HepG2 (cell line): ENCODE data around the gene PTPN18. TPM values are rescaled to one million over a fixed set of nuclear protein-coding genes. Genes with fewer than 3 reads are reported as not detected.
A peak's percentile ranks its signal among the peaks of the same experiment; 100 is the strongest.

Experiments
- CENPX ChIP-seq: sonication (generic); formaldehyde crosslinking; IDR thresholded peaks from 2 replicates; pipeline ENCODE4 v1.9.0; 2021; ENCODE audit warnings: mild to moderate bottlenecking, missing genetic modification reagents, moderate library complexity
- EP300 ChIP-seq, 3 experiments: sonication (generic) in 1 of 3; formaldehyde crosslinking in 1 of 3; IDR thresholded peaks; 2 replicates each; pipeline versions ENCODE4 v1.5.1 to v1.6.1; 2011 to 2020; ENCODE audit warnings: low read depth in 2 of 3, low read length in 2 of 3, borderline replicate concordance in 1 of 3, improper control_type of control experiment in 1 of 3, mild to moderate bottlenecking in 1 of 3, missing genetic modification reagents in 1 of 3, moderate library complexity in 1 of 3
- KLF16 ChIP-seq, 2 experiments: sonication (generic) in 1 of 2; formaldehyde crosslinking in 1 of 2; IDR thresholded peaks; 2 replicates each; pipeline versions ENCODE4 v1.6.1 to v1.8.0; 2016 to 2023; ENCODE audit warnings: missing genetic modification reagents in 2 of 2, missing compliant biosample characterization in 1 of 2
- SIX4 ChIP-seq: sonication (generic); formaldehyde crosslinking; IDR thresholded peaks from 2 replicates; pipeline ENCODE4 v1.4.0; 2020; ENCODE audit warnings: missing genetic modification reagents
- STAT6 ChIP-seq: sonication (generic); formaldehyde crosslinking; IDR thresholded peaks from 2 replicates; pipeline ENCODE4 v1.4.0; 2020; ENCODE audit warnings: missing genetic modification reagents, mild to moderate bottlenecking, borderline replicate concordance
- TBP ChIP-seq: sonication (generic); formaldehyde crosslinking; IDR thresholded peaks from 2 replicates; pipeline ENCODE4 v1.5.0; 2020; ENCODE audit warnings: missing genetic modification reagents
- U2AF2 ChIP-seq: fragments of 200-400 bp; formaldehyde crosslinking; IDR thresholded peaks from 2 replicates; pipeline ENCODE4 v1.6.1; 2017; ENCODE audit warnings: low read depth, mild to moderate bottlenecking, low read length
- ZBTB1 ChIP-seq: sonication (generic); formaldehyde crosslinking; IDR thresholded peaks from 2 replicates; pipeline ENCODE4 v1.4.0; 2020; ENCODE audit warnings: missing genetic modification reagents, borderline replicate concordance
- ZBTB14 ChIP-seq: sonication (generic); formaldehyde crosslinking; IDR thresholded peaks from 2 replicates; pipeline ENCODE4 v1.4.0; 2020; ENCODE audit warnings: missing genetic modification reagents
- ZNF547 ChIP-seq: sonication (generic); formaldehyde crosslinking; IDR thresholded peaks from 2 replicates; pipeline ENCODE4 v1.5.1; 2020; ENCODE audit warnings: mild to moderate bottlenecking, missing genetic modification reagents
- ZNF549 ChIP-seq: sonication (generic); formaldehyde crosslinking; IDR thresholded peaks from 2 replicates; pipeline ENCODE4 v1.5.0; 2020; ENCODE audit warnings: missing genetic modification reagents
- ZNF598 ChIP-seq: sonication (generic); formaldehyde crosslinking; IDR thresholded peaks from 2 replicates; pipeline ENCODE4 v1.5.1; 2020; ENCODE audit warnings: mild to moderate bottlenecking, missing genetic modification reagents, borderline replicate concordance
- ZNF629 ChIP-seq: sonication (generic); formaldehyde crosslinking; conservative IDR thresholded peaks from 2 replicates; pipeline ENCODE4 v1.5.0; 2020; ENCODE audit warnings: missing genetic modification reagents
- ZNF883 ChIP-seq: sonication (generic); formaldehyde crosslinking; IDR thresholded peaks from 2 replicates; pipeline ENCODE4 v1.5.1; 2020; ENCODE audit warnings: mild to moderate bottlenecking, missing genetic modification reagents; ENCODE audit errors: not compliant biosample characterization
- polyA plus RNA-seq, 8 experiments: library from polyadenylated mRNA; depleted of rRNA in 3 of 8; stranded (reverse) in 7 of 8; unstranded in 1 of 8; fragments of >200 nt; fragmentation: Illumina TruSeq in 4 of 8; extraction: Trizol in 4 of 8; gene quantifications; 2 replicates each; pipeline versions ENCODE4 v1.2.1 to v1.2.3, GENCODE V29; 2011 to 2016; ENCODE audit warnings: low read depth in 4 of 8, missing spikeins in 1 of 8, mixed read lengths in 1 of 8; ENCODE audit not compliant: insufficient read depth in 1 of 8
- total RNA-seq, 5 experiments: library from RNA; depleted of rRNA; stranded (reverse); fragments of >200 nt; fragmentation: Illumina TruSeq; extraction: Trizol; gene quantifications; 2 replicates each; pipeline ENCODE4 v1.2.3, GENCODE V29; 2016; ENCODE audit warnings: low read depth in 1 of 5
- TF ChIP-seq, protein P1 (sequence below): sonication (generic); formaldehyde crosslinking; IDR thresholded peaks from 2 replicates; pipeline ENCODE4 v1.4.0; 2020; ENCODE audit warnings: missing genetic modification reagents
- TF ChIP-seq, protein P2 (sequence below): sonication (generic); formaldehyde crosslinking; IDR thresholded peaks from 2 replicates; pipeline ENCODE4 v1.4.0; 2020; ENCODE audit warnings: low read depth, mild to moderate bottlenecking, missing genetic modification reagents
- TF ChIP-seq, protein P3 (sequence below): IDR thresholded peaks from 2 replicates; pipeline ENCODE4 v1.6.1; 2016; ENCODE audit warnings: low read depth, control low read depth

PTPN18 gene
- total and polyA plus RNA-seq, 2 of the 13 experiments (the other 11 are each of a cell fraction or from before 2014, with no cell fraction given): 14.8 to 39.6 TPM

DNA sequence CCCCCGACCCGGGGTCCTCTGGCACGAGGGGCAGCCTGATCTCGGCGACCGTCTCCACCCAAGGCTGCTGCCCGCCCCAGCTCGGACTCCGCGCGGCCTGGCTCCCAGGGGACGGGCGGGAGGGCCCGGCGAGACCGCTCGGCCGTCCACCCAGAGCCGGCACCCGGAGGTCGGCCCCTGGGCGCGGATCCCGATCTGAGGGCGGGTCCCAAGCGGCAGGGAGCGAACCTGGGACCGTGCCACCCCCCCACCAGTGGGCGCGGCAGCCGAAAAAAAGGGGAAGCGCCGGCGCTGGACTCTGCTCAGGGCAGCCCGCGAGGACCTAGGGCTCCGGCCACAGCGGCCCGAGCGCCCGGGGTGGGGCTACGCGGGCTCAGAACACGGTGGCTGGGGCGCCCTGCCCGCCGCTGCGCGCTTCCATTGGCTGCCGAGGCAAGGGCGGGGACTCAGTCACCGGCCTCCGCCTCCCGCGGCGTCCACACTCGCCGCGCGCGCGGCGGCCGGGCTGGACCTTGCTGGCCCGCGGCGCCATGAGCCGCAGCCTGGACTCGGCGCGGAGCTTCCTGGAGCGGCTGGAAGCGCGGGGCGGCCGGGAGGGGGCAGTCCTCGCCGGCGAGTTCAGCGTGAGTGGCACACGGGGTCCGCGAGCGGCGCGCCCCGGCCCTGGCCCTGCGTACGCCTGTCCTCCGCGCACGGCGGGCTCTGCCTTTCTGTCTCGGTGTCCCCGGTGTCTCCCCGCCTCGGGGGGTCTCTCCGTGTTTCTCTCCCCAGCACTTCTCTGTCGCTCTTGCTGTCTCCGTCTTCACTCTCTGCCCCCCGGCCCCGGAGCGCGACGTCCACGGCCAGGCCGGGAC is at the start of gene PTPN18 (continued):
- TF ChIP-seq ZBTB14 (no peak), SIX4 (no peak), ZNF629 (CRISPR knock-in tag) (no peak; the same call in none of the 2 replicates), ZBTB1 (no peak), ZNF883 (CRISPR knock-in tag) (peak; percentile 86), EP300 (IDR thresholded peaks at IDR 0.05; ENCODE audit: low read depth in 2 of 2, low read length in 2 of 2) (peak in 1 of 2 experiments; percentile 12; a peak in 1 of 4 replicates), EP300 (CRISPR knock-in tag; IDR thresholded peaks at IDR 0.05; ENCODE audit: borderline replicate concordance) (no peak; the same call in 1 of the 2 replicates), ZNF549 (CRISPR knock-in tag) (peak; percentile 54; the same call in 1 of the 2 replicates), STAT6 (CRISPR knock-in tag) (peak; percentile 35; the same call in 1 of the 2 replicates), ZNF598 (CRISPR knock-in tag) (peak; percentile 75; the same call in 1 of the 2 replicates), TBP (no peak), U2AF2 (no peak), CENPX (CRISPR knock-in tag) (no peak), ZNF547 (CRISPR knock-in tag) (peak; percentile 91; the same call in 1 of the 2 replicates), KLF16 (CRISPR knock-in tag; IDR thresholded peaks at IDR 0.05) (no peak; a peak in 1 of 4 replicates)
- TF ChIP-seq, protein P1, sequence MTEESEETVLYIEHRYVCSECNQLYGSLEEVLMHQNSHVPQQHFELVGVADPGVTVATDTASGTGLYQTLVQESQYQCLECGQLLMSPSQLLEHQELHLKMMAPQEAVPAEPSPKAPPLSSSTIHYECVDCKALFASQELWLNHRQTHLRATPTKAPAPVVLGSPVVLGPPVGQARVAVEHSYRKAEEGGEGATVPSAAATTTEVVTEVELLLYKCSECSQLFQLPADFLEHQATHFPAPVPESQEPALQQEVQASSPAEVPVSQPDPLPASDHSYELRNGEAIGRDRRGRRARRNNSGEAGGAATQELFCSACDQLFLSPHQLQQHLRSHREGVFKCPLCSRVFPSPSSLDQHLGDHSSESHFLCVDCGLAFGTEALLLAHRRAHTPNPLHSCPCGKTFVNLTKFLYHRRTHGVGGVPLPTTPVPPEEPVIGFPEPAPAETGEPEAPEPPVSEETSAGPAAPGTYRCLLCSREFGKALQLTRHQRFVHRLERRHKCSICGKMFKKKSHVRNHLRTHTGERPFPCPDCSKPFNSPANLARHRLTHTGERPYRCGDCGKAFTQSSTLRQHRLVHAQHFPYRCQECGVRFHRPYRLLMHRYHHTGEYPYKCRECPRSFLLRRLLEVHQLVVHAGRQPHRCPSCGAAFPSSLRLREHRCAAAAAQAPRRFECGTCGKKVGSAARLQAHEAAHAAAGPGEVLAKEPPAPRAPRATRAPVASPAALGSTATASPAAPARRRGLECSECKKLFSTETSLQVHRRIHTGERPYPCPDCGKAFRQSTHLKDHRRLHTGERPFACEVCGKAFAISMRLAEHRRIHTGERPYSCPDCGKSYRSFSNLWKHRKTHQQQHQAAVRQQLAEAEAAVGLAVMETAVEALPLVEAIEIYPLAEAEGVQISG (CRISPR knock-in tag): peak; percentile 90
- TF ChIP-seq, protein P2, sequence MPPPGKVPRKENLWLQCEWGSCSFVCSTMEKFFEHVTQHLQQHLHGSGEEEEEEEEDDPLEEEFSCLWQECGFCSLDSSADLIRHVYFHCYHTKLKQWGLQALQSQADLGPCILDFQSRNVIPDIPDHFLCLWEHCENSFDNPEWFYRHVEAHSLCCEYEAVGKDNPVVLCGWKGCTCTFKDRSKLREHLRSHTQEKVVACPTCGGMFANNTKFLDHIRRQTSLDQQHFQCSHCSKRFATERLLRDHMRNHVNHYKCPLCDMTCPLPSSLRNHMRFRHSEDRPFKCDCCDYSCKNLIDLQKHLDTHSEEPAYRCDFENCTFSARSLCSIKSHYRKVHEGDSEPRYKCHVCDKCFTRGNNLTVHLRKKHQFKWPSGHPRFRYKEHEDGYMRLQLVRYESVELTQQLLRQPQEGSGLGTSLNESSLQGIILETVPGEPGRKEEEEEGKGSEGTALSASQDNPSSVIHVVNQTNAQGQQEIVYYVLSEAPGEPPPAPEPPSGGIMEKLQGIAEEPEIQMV (CRISPR knock-in tag): no peak; the same call in 1 of the 2 replicates
- TF ChIP-seq, protein P3, sequence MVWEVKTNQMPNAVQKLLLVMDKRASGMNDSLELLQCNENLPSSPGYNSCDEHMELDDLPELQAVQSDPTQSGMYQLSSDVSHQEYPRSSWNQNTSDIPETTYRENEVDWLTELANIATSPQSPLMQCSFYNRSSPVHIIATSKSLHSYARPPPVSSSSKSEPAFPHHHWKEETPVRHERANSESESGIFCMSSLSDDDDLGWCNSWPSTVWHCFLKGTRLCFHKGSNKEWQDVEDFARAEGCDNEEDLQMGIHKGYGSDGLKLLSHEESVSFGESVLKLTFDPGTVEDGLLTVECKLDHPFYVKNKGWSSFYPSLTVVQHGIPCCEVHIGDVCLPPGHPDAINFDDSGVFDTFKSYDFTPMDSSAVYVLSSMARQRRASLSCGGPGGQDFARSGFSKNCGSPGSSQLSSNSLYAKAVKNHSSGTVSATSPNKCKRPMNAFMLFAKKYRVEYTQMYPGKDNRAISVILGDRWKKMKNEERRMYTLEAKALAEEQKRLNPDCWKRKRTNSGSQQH (CRISPR knock-in tag): peak; percentile 71; the same call in 1 of the 2 replicates
